Neural progenitor cell (in vitro differentiated cells): Measurements from ENCODE around the gene RAD51B.

Experiments
- CTCF ChIP-seq: fragments of 200-600 bp; sonication (generic); IDR thresholded peaks from 2 replicates; pipeline ENCODE4 v1.5.1; 2017; ENCODE audit warnings: antibody characterized with exemption, mild to moderate bottlenecking
- EZH2 ChIP-seq: fragments of 200-600 bp; sonication (generic); IDR thresholded peaks from 2 replicates; pipeline ENCODE4 v1.6.1; 2017; ENCODE audit warnings: antibody characterized with exemption, mild to moderate bottlenecking, moderate library complexity

GRCh38 chr14:68491793-68492192 is 672.2 kb downstream of the RAD51B start:
- TF ChIP-seq CTCF: no peak
- no peak for TF ChIP-seq EZH2
